Head of caudate nucleus (tissue), 42 donors: ENCODE results near the gene HOXB5.

Experiments
- DNase-seq, 42 donors: peaks; one replicate each; pipeline versions ENCODE4 v3.0.0 to v3.0.0-alpha.2; 2020 to 2021; ENCODE audit warnings: mixed read lengths in 7 of 42
- intact Hi-C: fragments of 100-400 bp; cut with DNase I; formaldehyde crosslinking; loops from one replicate; pipeline ENCODE4 v1.15.0; 2022

The HOXB5 gene

DNA sequence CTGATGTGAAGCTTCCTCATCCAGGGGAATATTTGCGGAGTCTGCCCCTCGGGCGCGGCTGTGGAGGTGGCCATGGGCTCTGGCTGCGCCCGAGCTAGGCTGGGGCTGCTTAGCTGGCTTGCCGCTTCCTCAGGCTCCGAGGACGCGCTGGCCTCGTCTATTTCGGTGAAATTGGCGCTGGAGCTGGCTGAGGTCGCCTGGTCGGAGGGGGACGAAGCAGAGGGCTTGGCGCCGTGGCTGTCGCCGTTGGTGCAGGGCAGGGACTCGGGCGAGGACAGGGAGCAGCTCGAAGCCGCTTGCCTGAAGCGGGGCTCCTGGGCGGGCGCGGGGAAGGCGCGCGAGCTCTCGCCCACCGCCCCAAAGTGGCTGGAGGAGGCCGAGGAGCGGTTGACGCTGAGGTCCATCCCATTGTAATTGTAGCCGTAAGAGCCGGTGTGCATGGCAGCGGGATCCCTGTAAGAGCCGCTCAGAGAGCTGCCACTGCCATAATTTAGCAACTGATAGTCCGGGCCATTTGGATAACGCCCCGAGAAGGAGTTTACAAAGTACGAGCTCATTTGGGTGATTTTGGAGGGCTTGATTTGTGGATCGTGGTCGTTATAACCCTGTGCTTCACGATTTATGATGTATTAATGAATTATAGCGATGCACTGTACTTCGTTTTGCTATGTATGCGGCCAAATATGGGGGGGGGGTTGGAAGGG, at the start of gene HOXB5:
Gene HOXB5 (minus strand): TSS at position 654 of the 704 bp plus-strand sequence. CDS start 97 bp downstream, at position 557.
- intact Hi-C loops, result no loop called here
- no peak for DNase-seq

DNA sequence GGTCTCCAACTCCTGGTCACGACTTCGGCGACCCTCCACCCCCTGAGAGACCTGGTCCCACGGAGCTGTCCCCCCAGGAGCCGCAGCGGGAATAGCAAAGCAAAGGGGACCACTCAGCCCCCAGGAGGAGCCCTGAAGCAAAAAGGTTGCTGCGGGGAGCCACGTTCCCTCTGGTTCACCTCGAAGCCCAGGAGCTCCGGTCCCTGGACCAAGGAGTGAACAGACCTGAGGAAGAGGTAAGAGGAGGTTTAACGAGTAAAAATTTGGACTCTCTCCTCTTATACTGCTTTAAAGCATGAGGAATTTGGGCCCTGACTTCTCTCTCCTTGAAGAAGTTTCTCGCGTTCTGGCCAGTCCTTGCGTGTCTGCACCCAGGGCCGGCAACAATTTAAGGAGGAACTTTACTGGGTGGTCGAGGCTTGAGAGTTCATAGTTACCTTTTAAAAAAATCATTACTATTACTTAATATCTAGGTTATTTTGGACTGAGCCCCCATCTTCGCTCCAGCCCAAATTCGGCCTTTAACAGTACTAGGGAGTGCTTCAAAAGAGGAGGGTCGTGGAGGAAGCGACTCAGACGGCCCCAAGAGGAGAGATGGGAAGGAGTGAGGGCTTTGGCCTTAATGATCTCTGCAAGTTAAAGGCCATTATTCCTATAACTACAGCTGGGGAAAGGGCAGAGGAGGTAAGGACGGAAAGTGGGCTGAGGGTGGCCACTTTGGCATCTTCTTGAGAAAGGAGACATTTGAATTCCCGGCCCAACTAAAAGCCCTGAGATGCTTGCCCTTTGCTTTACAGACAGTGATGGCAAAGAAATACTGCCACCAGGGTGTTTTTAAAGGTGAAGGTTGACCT, 49.5 kb upstream of the HOXB5 start:
- intact Hi-C loops, result no loop called here
- DNase-seq, result no peak

DNA sequence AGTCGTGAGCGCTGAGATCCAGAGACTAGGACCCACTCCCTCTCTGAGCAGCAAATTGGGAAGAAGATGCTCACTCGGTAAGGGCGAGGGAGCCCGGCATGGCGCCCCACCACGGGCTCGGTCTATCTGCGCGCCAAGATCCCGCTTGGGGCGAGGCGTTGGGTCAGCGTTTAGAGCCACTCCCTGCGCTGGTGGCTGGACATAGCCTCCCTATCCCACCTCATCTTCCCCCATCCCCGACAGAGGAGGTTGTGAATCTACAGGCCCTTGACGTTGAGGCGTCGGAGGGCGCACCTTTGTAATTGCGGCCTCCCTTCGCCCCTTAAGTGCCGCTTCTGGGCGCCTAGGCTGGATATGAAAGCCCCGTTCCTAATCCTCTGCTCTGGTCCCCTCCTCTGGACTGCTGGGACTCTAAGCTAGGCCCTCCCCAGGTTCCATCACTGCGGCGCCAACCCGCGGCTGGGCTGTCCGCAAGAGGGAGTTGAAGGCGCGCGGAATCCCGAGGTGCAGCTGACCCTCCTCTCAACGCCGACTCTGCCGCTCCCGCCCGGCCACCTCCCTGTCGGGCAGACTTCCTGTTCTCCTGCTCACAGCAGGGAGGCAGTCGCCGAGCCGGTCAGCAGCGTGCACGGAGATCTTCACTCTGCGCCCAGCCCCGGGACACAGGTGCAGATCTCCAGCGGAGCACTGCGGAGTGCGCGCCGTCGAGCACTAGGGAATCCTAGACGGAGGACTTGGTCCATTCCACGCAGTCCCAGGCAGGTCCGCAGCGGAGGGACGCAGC, 48.7 kb upstream of the HOXB5 start:
- no peak for DNase-seq
- intact Hi-C loops, result no loop called here

DNA sequence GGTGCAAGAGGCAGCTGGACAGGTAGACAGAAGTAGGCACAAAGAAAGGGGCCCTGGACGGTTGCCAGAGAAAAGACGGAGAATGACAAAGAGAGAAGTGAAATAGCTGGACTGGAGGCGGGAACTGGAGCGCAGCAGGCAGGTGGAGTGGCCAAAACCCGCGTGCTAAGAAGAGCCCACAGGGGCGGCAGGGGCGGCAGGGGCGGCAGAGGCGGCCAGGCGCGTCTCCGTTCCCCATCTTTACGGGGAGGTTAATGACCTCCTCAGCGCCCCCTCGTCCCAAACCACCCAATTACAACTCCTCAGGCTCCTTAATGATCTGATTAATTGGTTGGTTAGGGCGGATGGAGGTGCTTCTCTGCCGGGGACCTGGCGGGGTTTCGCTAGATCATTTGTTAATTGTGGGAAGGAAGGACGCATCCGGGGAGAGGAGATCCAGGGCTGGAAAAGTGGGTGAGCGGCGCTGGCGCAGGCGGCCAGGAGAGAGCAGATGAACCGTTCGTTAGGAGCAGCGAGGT, 48.0 kb upstream of the HOXB5 start:
- DNase-seq, result no peak
- intact Hi-C loops, result no loop called here

DNA sequence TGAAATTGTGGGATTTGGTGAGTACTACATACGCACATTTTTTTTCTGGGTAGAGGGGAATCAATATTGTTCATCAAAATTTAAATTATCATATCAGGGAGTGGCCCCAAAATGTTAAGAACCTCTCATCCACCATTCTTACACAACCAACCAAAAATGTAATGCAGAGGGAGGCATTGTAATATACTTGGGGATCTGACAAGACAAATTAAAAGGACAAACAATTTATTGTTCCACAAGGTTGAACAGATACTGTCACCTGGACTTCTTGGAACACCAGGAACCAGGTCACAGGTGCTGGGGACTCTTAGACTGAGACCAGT, 47.2 kb upstream of the HOXB5 start:
- DNase-seq, result no peak
- intact Hi-C loops, result no loop called here

DNA sequence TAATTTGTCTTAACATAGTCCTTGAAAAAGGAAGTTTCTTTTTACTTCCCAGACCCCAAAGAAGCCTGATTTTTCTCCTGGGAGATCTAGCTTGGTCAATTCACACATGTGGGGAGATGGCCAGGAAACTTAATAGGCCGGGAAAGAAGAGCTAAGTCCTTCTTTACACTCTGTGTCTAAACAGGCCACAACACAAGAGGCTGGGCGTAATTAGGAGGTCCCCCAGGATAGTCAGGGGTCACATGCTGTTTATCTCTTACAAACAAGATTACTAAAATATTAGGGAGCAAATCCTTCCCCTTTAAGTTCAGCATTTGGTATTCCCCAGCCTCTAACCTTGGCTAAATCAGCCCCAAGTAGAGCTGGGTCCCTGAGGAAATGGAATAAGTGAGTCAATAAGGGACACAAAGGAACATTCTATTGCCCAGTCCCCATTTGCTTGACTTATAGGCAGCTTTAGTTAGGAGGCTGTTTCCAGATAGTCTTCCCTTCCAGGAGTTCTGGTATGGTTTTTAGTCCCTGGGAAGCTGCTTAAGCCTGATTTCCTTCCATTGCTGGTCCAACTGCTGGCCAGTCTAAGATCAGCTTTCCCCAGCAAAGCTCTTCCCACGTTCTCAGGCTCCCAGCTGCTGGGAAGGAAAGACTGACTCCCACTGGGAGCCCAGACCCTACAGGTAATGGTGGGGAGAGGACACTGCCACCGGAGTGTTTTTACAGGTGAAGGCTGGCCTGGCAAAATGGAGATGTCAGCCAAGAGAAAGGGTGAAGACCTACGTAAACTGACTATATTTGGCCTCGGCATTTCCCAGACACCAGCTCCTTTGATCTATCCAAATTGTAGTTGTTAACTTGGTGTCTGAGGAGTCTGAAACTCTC, 46.6 kb upstream of the HOXB5 start:
- intact Hi-C loops, result no loop called here
- DNase-seq, result no peak

DNA sequence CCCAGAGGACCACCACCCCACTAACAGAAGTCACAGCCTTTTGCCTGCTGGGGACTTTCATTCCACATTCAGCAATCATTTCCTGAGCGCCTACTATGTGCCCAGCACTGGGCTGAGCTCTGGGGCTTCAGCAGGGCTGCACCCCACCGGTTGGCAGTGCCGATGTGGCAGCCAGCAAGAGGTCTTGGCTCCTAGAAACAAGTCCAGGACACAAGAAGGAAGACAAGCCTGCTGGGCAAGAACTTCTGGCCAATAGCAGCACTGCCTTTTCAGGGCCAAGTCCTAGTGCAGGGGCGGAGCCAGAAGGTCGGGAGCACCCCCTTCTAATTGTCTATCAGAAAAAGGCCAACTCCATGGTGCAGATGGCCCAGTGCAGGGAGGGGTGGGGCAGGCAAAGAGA, 45.6 kb upstream of the HOXB5 start:
- intact Hi-C loops, result no loop called here

DNA sequence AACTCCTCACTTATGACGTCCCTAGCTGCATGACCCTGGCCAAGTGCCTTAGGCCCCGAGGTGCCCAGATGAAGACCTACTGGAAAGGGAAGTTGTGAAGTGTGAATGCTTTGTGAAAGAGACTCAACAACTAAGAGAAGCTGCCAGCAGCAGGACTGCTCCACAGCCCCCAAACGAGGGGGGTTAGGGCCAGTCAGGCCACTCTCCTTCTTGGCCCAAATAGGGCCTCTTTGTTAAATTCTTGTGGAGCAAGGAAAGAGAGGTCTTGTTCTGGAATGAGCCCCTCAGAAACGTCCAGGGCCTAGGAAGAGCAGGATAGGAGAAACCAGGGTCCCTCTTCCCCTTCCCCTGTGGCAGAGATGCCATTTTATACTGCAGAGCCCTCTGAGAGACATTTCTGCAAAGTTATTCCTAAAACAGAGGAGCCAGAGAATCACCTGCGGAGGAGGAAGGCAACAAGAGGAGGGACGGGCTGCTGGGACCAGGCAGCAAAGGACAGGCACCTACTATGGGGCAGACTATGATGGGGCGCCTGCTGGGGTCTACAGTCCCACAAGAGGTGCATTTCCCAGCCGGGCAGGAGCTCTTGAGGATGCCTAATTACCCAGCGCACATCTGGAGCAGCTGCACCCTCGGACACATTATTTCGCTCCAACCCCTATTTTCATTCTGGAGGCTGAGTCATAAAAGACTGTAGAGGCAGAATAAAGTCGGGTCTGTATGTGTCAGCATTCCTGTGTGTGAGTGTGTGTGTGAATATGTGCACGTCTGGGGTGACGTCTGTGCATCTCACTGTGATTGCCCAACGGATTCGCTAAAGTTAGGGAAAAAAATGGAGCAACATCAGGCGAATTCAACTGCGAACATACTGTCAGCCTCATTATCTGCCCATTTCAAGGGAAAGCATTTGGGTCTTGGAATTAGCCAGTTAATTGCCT, 44.0 kb upstream of the HOXB5 start:
- intact Hi-C loops, result no loop called here
- DNase-seq, result no peak

More for the DNA sequence above, 45.6 kb upstream of the HOXB5 start:
- DNase-seq, result no peak

DNA sequence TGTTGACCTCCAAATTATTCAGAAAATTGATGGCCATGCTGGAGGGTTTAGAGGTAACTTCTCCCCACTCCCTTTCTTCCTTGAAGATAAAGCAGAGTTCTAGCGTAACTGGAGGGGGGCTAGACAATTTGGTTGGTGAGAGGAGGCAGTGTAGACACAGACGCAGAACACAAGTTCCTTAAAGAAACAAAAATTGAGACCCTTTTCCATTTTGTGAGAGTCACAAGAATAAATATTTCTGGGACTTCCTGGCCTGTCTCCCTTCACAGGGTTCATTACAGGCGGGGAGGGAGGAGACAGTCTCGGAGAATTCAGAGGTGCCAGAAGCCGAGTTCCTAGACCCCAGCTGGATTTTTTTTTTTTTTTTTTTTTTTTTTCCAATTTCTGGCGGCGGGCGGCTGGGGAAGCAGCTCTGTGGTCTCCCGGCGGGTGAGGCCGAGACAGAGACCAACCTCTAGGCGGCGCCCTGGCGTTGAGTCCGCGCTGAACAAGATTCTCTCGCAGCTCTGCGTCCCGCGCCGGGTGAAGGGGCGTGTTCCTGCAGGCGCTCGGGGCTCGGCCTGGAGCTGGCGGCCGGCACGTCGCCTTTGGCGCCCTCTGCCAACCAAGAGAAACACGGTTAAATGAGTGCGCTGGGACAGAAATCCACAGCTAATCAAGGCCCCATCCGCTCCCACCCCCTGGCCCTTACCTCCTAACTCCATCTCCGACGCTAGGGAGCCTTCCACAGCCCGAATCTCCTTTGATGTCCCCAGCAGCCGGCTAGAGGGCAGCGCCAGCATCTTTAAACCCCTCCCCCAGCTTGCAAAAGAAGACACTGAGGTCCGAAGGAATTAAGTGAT, 42.8 kb upstream of the HOXB5 start:
- DNase-seq, result peak in 35 of 42 donors; percentile 7 to 69 (median 33)

DNA sequence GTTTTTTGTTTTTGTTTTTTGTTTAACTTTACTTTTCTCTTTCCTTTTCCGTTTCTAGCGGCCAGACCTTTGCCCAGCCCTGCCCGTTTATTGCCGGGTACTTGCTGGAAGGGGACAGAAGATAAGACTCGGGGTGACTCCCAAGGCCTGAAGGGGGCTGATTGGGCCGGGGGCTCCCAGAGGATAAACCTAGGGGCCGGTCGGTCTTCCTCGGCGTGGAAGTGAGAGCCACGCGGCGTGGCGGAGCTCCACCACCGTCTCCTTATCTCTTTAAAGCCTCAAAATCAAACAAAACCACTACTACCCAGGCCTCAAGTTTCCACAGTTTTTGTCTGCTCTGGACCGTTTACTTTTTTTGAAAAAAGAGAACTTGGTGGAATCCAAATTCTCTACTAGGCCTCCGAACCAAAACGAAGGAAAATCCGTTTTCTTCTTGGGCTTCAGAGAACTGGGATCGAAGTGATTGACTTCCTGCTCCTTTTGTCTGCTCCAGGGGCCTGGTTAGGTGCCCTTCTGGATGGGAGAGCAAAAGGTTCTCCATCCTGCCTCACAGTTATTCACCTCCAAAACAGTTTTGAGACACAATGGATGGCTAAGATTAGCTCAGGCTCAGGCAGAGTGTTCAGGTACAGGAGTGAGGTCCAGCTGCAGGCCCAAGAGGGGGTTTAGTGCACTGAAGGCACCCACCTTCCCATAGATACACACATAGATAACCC, 41.1 kb upstream of the HOXB5 start:
- intact Hi-C loops, result no loop called here
- no peak for DNase-seq

More for the DNA sequence above, 42.8 kb upstream of the HOXB5 start:
- intact Hi-C loops, result no loop called here

DNA sequence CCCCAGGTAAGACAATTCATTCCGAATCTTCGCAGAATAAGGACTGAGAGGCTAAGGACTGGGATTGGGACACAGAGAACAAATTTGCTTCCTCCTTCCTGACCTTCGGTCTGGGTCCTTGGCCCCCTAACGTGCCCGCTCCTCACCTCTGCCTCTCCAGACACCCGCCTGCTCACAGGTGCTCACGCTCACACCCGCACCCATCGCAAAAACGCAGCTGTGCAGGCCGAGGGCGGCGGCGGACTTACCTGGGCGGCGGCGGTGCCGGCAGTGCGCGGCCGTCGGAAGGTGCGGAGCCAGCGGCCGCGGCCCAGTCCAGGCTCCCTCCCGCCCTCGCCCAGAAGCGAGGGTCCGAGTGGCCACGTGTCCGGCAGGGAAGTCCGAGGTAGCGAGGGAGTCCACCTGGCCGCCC, 39.7 kb upstream of the HOXB5 start:
- intact Hi-C loops, result no loop called here
- no peak for DNase-seq

DNA sequence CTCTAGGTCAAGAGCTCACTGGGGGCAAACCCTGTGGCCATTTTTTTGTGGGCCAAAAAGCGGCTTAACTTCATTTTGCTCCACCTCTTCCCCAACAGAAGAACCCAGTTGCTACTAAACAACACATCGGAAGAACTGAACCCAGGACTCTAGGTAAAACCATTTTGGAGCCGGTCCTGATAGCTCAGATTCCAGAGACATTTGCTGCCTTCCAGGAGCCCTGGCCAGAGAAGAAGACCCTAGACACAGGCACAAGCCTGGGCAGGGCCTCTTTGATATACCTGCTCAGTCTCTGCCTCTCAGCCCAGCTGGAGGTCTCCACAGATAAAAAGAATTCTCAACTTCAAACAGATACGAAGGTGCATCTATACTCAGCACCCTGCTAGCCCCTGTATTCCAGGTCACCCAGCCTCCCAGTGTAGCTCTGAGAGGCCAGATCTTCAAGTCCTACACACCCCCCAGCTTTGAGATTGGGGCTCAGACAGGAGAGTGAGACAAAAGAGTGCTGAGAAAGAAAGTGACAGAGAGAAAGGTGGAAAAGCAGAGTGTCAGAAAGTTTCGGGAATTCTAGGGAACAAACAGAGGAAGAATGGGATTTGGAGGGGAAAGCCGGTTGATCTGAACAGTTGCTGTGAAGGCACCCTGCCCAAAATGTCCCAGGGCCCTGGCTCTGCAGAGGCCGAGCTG, 39.1 kb upstream of the HOXB5 start:
- DNase-seq, result no peak
- intact Hi-C loops, result no loop called here

DNA sequence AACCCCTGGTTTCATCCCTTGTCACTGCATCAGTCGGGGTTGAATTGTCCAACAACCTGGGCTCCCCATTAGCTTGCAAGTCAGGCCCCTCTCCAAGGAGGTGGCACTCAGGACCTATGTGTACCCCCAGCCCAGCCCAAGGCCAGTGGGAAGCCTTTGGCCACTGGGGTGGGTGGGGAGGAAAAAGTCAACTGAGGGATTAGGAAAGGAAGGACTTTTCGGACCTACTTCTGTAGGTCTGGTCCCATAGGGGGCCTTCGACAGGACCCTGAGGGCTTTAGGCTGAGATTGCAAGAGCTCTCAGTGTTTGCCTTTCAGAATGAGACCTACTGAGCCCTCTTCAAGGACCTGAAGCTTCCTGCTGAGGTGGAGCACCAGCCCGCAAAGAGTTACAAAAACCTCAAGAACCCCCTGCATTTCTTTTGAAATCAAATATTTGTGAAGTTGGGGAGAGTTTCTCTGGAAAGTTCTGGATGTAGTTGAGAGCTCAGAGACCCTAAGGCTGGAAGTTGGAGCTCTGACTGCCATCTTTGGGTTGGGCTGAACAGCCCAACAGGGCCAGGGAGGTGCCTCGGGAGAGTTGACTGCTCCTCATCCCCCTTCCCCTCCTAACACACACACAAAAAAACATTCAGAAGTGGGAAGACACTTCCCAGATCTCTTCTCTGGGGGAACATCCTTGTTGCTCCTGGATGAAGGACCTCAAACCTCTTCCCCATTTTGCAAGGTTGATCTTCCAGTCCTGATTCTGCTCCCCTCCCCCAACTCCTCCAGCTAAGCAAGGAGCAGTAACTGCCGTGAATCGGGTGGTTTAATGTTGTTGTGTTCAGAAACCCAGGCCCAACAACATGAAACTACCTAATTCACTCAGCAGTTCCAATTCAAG, 38.4 kb upstream of the HOXB5 start:
- intact Hi-C loops, result no loop called here
- DNase-seq, result no peak

DNA sequence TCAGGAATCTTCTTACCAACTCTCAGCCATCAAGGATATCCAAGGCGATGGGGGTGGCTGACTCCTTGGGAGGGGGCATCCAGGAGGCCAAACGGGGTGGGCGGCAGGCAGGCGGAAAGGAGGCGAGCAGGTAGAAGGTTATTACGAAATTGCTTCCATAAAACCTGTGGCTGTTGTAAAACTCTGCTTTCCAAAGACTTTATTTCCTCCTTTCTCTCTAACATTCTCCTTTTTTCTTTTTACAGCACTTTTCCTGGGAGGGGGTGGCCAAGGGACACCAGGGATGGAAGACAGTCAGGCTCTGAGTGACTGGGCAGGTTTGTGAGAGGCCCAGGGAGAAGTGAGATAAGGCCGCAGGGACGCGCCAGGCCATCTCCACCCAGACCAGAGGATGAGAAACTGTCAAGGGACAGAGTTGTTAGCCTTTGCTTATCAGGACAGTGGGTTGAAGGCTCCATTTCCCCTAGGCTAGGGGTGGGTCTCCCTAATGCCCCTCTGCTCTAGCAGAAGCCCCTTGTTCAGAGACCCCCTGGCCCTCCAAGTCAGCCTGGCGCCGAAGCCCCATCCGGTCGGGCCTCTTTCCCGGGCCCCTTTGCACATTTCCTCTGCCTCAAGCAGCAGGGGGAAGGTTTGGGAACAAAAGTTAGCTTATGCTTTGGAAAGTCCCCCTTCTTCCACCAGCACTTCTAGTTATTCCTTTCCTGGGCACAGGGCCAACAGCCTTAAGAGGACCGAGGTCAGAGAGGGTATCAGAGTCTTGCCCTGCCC, 37.5 kb upstream of the HOXB5 start:
- no peak for DNase-seq
- intact Hi-C loops, result no loop called here
